ENCODE results near the gene DHX16. TPM values are rescaled to one million over a fixed set of nuclear protein-coding genes. Genes with fewer than 3 reads are reported as not detected.
A peak's percentile ranks its signal among the peaks of the same experiment; 100 is the strongest.
"Not testable (repeated sequence)": the region's sequence is repeated elsewhere in the genome, so short reads cannot be mapped to it uniquely, and the experiment has no call there.

Gene DHX16
- 20.6 TPM for total RNA-seq
- long read RNA-seq, transcript DHX16-202 (20 exons, 3,445 nt), result major isoform, 8 of 15 reads
- long read RNA-seq, partial matches to known transcripts, result 6 of 15 reads
- long read RNA-seq, other reads (novel, unspliced or antisense), result 1 of 15 reads

DNA sequence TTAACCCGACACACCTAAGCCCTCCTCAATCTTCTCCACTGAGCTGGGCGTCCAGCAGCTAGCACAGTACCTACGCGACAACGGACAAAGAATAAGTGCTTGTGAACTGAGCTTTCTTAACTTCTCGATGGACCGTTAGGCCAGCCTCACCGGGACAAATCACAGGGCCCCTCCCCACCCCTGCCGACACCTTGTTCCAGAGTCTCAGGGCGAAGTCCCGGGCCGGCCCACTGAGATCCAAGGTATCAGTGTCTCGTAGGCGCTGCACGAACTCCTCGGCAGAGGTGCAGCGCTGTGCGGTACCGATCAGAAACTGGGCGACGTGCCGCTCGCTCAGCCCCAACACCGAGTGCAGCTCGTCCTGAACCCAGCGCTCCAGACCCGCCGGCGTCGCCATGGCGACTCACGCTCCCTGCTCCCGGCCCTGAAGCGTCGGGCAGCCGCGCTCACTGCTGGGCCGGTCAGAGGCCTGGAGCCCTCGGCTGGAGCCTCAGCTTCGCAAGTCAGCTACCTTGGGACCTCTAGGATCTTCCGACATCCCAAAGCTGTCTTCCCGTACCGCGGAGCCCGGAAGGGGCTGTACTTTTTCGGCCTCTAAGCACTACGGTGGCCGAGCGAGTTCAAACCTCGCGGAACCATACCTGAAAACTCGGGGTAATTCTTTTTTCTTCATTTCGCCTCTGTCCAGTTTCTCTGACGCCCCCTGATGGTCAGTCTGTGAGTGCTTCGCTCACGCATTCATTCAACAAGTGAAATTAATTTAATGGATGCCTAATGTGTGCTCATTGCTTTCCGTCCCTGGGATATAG, at the start of gene DHX16:
TSS of gene DHX16 (minus strand) at position 562 of the 809 bp plus-strand sequence. CDS start at position 397, 165 bp downstream.
- intact Hi-C loops (cut with DNase I), result loop anchor here (5.0 kb wide), 1 partner anchor 55 kb away; the partner anchor contains the start of genes MRPS18B and PPP1R10
- ATAC-seq, result peak; percentile 92

DNA sequence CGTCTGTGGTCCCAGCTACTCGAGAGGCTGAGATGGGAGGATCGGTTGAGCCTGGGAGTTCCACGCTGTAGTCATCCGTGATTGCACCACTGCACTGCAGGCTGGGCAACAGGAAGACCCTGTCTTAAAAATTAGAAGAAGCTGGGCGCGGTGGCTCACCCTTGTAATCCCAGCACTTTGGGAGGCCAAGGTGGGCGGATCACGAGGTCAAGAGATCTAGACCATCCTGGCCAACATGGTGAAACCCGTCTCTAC, 49.1 kb upstream of the DHX16 start:
- DNase-seq (ENCODE audit: missing footprints); ATAC-seq: not testable (repeated sequence)
- intact Hi-C loops (cut with DNase I), result loop anchor here (1.0 to 10.0 kb wide), 3 partner anchors 43 to 237 kb away; partner anchors contain the start of genes GNL1, HLA-E and PRR3

More for the DNA sequence above, at the start of gene DHX16:
- DNase-seq (ENCODE audit: missing footprints), result peak; percentile 95

DNA sequence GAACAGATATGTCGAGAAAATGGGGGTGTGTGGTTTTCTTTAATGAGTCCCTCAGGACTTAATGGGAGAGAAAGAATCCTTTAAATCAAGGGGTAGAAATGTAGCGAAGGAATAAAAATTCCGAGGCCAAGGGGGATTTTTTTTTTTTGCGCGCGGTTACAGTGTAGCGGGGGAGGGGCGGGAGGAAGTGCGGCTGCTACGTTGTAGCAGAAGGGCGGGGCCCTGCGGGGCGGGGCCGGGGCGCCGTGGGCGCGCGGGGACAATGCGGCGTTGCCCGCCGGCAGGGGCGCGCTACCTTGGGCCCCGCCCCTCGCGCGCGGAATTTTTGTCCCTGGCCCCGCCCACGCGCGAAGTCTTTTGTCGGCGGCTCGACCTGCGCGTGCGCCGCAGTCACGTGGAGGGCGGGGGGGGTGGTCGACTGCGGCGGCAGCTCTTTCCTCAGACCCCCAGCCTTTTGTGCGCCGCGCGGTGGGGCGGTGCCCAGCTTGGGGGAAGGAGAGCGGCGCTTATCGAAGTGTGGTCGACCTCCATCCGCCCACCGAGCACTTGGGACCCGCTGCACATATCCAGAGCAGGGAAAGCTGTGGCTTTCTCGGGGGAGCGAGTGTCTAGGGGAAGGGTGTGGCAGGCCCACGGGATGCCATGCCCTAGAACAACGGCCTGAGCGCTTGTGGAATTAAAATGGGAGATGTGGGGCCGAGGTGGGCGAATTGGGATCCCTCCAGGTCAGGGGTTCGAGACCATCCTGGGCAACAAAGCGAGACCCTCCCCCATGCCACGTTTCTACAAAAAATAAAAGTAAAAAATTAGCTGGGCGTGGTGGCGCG, 48.6 kb upstream of the DHX16 start:
- intact Hi-C loops (cut with DNase I), result loop anchor here (1.0 to 10.0 kb wide), 5 partner anchors 21 to 237 kb away; partner anchors contain the start of genes FLOT1, GNL1, HLA-E and PRR3
- ATAC-seq (peak; percentile 78), DNase-seq (ENCODE audit: missing footprints) (peak; percentile 95)

- intact Hi-C loops (cut with DNase I), result loop anchor here (1.0 to 10.0 kb wide), 5 partner anchors 22 to 236 kb away; partner anchors contain the start of genes FLOT1, GNL1, HLA-E and PPP1R18
- peak; percentile 11 for ATAC-seq
- peak; percentile 79 for DNase-seq (ENCODE audit: missing footprints)
Measured at GRCh38 chr6:30720738-30721197, 48.0 kb upstream of the DHX16 start.

- ATAC-seq (peak; percentile 80), DNase-seq (ENCODE audit: missing footprints) (peak; percentile 98)
- intact Hi-C loops (cut with DNase I), result loop anchor here (1.0 to 10.0 kb wide), 6 partner anchors 23 to 235 kb away; partner anchors contain the start of genes FLOT1, GNL1, HLA-E and PPP1R18
Measured at GRCh38 chr6:30719791-30720737, 47.3 kb upstream of the DHX16 start, which contains the start of gene TUBB. Gene TUBB (plus strand): TSS chr6:30720352. CDS start chr6:30720507, 155 bp downstream.

DNA sequence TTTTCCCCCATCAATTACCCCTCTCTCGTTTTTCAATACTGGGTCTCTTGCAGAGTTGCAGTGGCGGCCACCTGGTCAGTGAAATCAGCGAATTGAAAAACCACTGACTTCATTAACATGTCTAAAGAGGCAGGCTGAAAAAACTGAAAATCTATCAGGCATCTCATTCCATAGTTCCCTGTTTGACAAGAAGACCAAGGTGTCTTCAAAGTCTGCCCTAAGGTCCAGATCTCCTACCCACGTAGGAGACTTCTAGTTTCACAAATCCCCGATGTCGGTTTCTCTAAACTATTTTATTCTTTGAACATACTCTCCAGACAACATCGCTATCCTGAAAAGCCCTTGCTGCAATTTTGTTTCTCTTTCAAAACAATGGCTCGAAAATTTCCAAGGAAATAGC, 46.5 kb upstream of the DHX16 start:
- intact Hi-C loops (cut with DNase I), result loop anchor here (1.0 kb wide), 1 partner anchor 103 kb away; no protein-coding TSS in a partner anchor
- ATAC-seq, result no peak
- DNase-seq (ENCODE audit: missing footprints), result no peak

DNA sequence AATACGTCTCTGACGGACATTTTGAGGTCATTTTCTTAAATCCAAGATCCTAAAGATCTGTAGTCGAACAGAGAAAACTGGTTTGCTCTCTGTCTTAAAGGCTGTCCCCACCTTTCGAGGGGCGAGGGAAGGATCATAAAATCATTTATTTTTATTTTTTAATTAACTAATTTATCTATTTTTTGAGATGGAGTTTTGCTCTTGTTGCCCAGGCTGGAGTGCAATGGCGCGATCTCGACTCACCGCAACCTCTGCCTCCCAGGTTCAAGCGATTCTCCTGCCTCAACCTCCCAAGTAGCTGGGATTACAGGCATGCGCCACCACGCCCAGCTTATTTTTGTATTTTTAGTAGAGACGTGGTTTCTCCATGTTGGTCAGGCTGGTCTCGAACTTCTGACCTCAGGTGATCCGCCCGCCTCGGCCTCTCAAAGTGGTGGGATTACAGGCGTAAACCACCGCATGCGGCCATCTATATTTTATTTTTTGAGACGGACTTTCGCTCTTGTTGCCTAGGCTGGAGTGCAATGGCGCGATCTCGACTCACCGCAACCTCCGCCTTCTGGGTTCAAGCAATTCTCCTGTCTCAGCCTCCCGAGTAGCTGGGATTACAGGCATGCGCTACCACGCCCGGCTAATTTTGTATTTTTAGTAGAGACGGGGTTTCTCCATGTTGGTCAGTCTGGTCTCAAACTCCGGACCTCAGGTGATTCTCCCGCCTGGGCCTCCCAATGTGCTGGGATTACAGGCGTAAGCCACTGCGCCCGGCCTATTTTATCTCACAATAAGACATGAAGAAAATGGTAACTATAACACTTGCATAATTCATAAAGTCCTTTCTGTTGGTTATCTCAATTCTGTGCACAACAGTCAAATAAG, 45.3 kb upstream of the DHX16 start:
- intact Hi-C loops (cut with DNase I), result loop anchor here (1.0 kb wide), 1 partner anchor 27 kb away; no protein-coding TSS in a partner anchor
- DNase-seq (ENCODE audit: missing footprints); ATAC-seq: not testable (repeated sequence)

- intact Hi-C loops (cut with DNase I), result loop anchor here (1.0 kb wide), 1 partner anchor 26 kb away; no protein-coding TSS in a partner anchor
- ATAC-seq (peak; percentile 88), DNase-seq (ENCODE audit: missing footprints) (peak; percentile 100)
Measured at GRCh38 chr6:30717129-30717844, 44.5 kb upstream of the DHX16 start, which contains the start of gene MDC1. Gene MDC1 (minus strand): TSS chr6:30717281. CDS start chr6:30715175, 2,106 bp downstream.

GRCh38 chr6:30716879-30717128, 44.0 kb upstream of the DHX16 start:
- ATAC-seq, result no peak
- no peak for DNase-seq (ENCODE audit: missing footprints)
- intact Hi-C loops (cut with DNase I), result loop anchor here (1.0 kb wide), 1 partner anchor 26 kb away; no protein-coding TSS in a partner anchor

- DNase-seq (ENCODE audit: missing footprints), result no peak
- ATAC-seq, result no peak
- intact Hi-C loops (cut with DNase I), result no loop called here
Measured at GRCh38 chr6:30714263-30714662, 41.5 kb upstream of the DHX16 start.

DNA sequence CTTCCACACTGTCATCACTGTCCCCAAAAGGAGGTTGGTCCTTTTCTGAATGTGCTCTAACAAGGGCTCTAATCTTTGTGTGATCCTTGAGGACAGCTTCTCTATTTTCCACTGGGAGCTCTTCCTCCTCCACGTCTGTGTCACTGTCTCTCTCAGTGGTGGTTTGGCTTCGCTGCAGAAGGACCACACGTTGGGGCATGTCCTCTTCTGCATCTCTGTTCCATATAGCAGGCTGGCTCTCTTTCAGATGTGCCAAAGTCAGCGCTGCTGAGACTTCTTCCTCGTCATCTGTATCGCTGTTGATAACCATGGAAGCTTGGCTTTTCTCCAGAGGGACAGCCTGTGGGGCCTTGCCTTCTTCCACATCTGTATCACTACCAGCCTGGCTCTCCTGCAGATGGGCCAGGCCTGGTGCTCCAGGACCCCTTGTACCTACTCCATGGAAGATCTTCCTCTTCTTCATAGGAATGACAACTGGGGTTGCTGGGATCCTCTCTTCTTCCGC, 39.7 kb upstream of the DHX16 start:
- ATAC-seq, result no peak
- no peak for DNase-seq (ENCODE audit: missing footprints)
- intact Hi-C loops (cut with DNase I), result no loop called here

DNA sequence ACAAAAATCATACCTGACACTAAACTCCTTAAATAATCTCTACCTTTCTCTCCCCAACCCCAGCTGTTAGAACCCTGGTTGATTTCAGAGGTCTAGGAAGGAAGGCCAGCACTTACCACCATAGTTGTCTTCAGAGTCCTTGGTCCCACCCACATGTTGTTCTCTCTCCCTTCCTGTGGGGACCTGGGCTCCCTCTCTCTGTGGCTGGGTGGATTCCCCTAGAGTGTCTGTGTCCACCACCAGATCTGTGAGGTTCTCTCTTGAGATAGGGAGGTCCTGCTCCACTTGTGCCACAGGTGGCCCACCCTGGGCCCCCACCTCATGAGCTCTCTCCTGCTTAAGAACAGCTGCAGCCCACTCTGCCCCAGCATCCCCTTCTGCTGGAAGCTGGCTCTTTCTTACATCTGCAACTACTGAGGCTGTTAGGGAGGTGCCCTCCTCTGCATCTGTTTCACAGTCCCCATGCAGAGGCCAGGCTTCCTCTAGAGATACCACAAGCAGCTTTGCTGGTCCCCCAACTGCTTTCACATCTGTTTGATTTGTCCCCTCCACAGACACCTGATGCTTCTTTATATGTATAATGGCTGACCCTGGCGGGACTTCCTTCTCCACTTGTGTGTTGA, 39.1 kb upstream of the DHX16 start:
- intact Hi-C loops (cut with DNase I), result no loop called here
- DNase-seq (ENCODE audit: missing footprints) (no peak), ATAC-seq (no peak)

DNA sequence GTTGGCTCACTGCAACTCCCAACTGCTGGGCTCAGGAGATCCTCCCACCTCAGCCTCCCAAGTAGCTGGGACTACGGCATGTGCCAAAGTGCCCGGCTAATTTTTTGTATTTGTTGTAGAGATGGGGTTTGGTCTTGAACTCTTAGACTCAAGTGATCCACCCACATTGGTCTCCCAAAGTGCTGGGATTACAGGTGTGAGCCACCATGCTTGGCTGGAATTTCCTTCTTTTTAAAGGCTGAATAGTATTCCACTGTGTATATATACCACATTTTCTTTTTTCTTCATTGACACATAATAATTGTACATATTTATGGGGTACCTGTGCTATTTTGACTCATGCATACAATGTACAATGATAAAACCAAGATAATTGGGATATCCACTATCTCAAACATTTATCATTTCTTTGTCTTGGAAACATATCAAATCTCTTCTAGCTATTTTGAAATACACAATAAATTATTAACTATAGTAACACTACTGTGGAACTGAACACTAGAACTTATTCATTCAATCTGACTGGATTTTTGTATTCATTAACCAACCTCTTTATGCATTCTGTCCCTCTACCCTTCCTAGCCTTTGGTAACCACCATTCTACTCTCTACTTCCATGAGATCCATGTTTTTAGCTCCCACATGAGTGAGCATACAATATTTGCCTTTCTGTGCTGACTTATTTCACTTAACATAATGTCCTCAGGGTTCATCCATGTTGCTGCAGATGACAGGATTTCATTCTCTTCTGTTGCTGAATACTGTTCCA, 36.5 kb upstream of the DHX16 start:
- ATAC-seq, result no peak
- intact Hi-C loops (cut with DNase I), result no loop called here
- no peak for DNase-seq (ENCODE audit: missing footprints)

DNA sequence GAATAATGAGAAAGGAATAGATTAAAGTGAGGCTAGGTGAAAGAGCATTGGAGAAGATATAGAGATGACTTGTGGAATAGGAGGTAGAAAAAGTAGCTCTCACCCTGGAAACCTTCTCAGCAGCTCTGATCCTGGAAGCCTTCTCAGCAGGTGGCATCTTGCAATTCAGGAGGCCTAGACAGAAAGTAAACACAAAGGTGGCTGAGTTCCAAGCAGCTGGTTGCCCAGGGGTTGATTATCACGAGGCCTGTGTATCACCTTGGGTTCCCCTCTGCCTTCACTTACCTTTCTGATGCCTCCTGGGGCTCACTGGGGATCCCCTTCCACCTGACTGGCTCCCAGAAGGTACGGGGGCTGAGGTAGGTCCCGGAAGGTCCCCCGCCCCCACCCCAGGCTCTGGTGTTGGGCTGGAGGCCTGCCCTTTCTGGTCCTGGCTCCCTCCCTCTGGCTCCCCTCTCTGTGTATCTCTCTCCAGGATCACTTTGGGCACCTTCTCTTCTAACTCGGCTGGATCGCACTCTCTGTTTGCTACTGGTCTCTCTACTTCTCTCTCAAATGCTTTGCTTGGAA, 34.6 kb upstream of the DHX16 start:
- intact Hi-C loops (cut with DNase I), result no loop called here
- DNase-seq (ENCODE audit: missing footprints) (no peak), ATAC-seq (no peak)

DNA sequence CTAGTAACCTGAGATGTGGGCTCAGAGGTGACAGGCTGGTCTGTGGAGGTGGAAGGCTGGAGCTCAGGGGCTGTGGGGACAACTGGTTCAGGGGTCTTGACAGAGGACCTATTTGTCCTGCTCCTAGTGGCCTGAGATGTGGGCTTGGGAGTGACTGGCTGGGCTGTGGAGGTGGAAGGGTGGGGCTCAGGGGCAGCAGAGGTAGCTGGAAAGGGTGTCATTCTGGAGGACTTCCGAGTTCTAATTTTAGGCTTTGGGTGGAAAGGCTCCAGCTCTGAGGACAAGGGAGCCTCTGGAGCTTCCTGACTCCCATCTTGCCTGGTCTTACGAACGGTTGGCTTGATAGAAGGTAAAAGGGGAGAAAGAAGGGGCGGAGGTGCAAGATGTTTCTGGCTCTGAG, 32.8 kb upstream of the DHX16 start:
- no peak for DNase-seq (ENCODE audit: missing footprints)
- intact Hi-C loops (cut with DNase I), result no loop called here
- peak; percentile 68 for ATAC-seq

Data from Right ventricle myocardium inferior (tissue), 1 donor.